ENCODE data around the gene ZC3H15. TPM values are rescaled to one million over a fixed set of nuclear protein-coding genes. Genes with fewer than 3 reads are reported as not detected.

The ZC3H15 gene
- total RNA-seq, 1 donor from 2014 or later: 73.1 TPM

GRCh38 chr2:186484062-186484735 is 1.9 kb upstream of the ZC3H15 start:
- peaks cover 35% of the 10 kb centered on the region for H3K4me1 Mint-ChIP-seq
- TF ChIP-seq CTCF (conservative IDR thresholded peaks at IDR 0.05): no peak
- DNase-seq (ENCODE audit: low read depth, low spot score): no peak
- peak overlapping the region; percentile 74 for H3K4me3 Mint-ChIP-seq
- no peaks in the 10 kb centered on the region for H3K9me3 Mint-ChIP-seq
- H3K27me3 Mint-ChIP-seq (ENCODE audit: low read depth): no peaks in the 10 kb centered on the region
- H3K27ac Mint-ChIP-seq (ENCODE audit: unreplicated experiment): no peak overlapping the region
- peaks cover 2% of the 10 kb centered on the region for H3K36me3 Mint-ChIP-seq (ENCODE audit: low read depth)

GRCh38 chr2:186485576-186485870 is 537 bp upstream of the ZC3H15 start:
- H3K36me3 Mint-ChIP-seq (ENCODE audit: low read depth): peaks cover 2% of the 10 kb centered on the region
- no peak for TF ChIP-seq CTCF (conservative IDR thresholded peaks at IDR 0.05)
- H3K4me3 Mint-ChIP-seq: peak overlapping the region; percentile 100
- H3K4me1 Mint-ChIP-seq: peaks cover 43% of the 10 kb centered on the region
- no peaks in the 10 kb centered on the region for H3K27me3 Mint-ChIP-seq (ENCODE audit: low read depth)
- no peaks in the 10 kb centered on the region for H3K9me3 Mint-ChIP-seq
- H3K27ac Mint-ChIP-seq (ENCODE audit: unreplicated experiment): peak overlapping the region; percentile 99
- DNase-seq (ENCODE audit: low read depth, low spot score): no peak

GRCh38 chr2:186486651-186487647 is 889 bp downstream of the ZC3H15 start:
- no peak for TF ChIP-seq CTCF (conservative IDR thresholded peaks at IDR 0.05)
- no peak for DNase-seq (ENCODE audit: low read depth, low spot score)
- H3K36me3 Mint-ChIP-seq (ENCODE audit: low read depth): peaks cover 2% of the 10 kb centered on the region
- H3K4me1 Mint-ChIP-seq: peaks cover 52% of the 10 kb centered on the region
- H3K9me3 Mint-ChIP-seq: no peaks in the 10 kb centered on the region
- H3K27me3 Mint-ChIP-seq (ENCODE audit: low read depth): no peaks in the 10 kb centered on the region
- H3K4me3 Mint-ChIP-seq: peak overlapping the region; percentile 100
- peak overlapping the region; percentile 99 for H3K27ac Mint-ChIP-seq (ENCODE audit: unreplicated experiment)

- Mint-ChIP-seq H3K27ac (ENCODE audit: unreplicated experiment) (peak overlapping the region; percentile 65), H3K9me3 (no peaks in the 10 kb centered on the region)
- no peak for DNase-seq (ENCODE audit: low read depth, low spot score)
These were observed 7.6 kb downstream of the ZC3H15 start for GRCh38 chr2:186493564-186494085.

More at GRCh38 chr2:186493564-186494085, 7.6 kb downstream of the ZC3H15 start:
- peaks cover 30% of the 10 kb centered on the region for H3K4me1 Mint-ChIP-seq
- no peak overlapping the region for H3K4me3 Mint-ChIP-seq
- no peak for TF ChIP-seq CTCF (conservative IDR thresholded peaks at IDR 0.05)
- peaks cover 2% of the 10 kb centered on the region for H3K36me3 Mint-ChIP-seq (ENCODE audit: low read depth)
- no peaks in the 10 kb centered on the region for H3K27me3 Mint-ChIP-seq (ENCODE audit: low read depth)
